Measurements from ENCODE around the gene ST7. TPM values are rescaled to one million over a fixed set of nuclear protein-coding genes. Genes with fewer than 3 reads are reported as not detected.

ST7 gene
- total RNA-seq, 1 experiment from 2014 or later = 19.6 TPM

- H3K9me3 ChIP-seq (ENCODE audit: control insufficient read depth, insufficient read depth, low read depth, low read length) = no peaks in the 10 kb centered on the region
- DNase-seq (ENCODE audit: low read depth, low spot score) (no peak), ATAC-seq (no peak)
- H3K36me3 ChIP-seq (ENCODE audit: control insufficient read depth, insufficient read depth, low read length) = no peaks in the 10 kb centered on the region
- H3K27ac ChIP-seq (ENCODE audit: low read length) = no peak overlapping the region
- H3K4me1 ChIP-seq (ENCODE audit: control insufficient read depth, insufficient read depth, low read length) = no peaks in the 10 kb centered on the region
- H3K4me3 ChIP-seq (ENCODE audit: low read depth in 2 of 2, low read length in 2 of 2) = no peak overlapping the region
- no TSS peak for BruUV-seq (replicated peaks)
- H3K27me3 ChIP-seq (ENCODE audit: control insufficient read depth, insufficient read depth, low read length) = no peaks in the 10 kb centered on the region
- CTCF ChIA-PET = no interaction called here
- intact Hi-C loops (cut with micrococcal nuclease; ENCODE audit: unreplicated experiment) = no loop called here
- TF ChIP-seq SIN3A (IDR thresholded peaks at IDR 0.05; ENCODE audit: borderline replicate concordance, insufficient read depth, low read depth, low read length) = no peak
- TF ChIP-seq, protein P1, sequence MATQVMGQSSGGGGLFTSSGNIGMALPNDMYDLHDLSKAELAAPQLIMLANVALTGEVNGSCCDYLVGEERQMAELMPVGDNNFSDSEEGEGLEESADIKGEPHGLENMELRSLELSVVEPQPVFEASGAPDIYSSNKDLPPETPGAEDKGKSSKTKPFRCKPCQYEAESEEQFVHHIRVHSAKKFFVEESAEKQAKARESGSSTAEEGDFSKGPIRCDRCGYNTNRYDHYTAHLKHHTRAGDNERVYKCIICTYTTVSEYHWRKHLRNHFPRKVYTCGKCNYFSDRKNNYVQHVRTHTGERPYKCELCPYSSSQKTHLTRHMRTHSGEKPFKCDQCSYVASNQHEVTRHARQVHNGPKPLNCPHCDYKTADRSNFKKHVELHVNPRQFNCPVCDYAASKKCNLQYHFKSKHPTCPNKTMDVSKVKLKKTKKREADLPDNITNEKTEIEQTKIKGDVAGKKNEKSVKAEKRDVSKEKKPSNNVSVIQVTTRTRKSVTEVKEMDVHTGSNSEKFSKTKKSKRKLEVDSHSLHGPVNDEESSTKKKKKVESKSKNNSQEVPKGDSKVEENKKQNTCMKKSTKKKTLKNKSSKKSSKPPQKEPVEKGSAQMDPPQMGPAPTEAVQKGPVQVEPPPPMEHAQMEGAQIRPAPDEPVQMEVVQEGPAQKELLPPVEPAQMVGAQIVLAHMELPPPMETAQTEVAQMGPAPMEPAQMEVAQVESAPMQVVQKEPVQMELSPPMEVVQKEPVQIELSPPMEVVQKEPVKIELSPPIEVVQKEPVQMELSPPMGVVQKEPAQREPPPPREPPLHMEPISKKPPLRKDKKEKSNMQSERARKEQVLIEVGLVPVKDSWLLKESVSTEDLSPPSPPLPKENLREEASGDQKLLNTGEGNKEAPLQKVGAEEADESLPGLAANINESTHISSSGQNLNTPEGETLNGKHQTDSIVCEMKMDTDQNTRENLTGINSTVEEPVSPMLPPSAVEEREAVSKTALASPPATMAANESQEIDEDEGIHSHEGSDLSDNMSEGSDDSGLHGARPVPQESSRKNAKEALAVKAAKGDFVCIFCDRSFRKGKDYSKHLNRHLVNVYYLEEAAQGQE (IDR thresholded peaks at IDR 0.05; ENCODE audit: insufficient read depth in 1 of 2, low read depth in 2 of 2, low read length in 1 of 2) = no peak
- no peak for TF ChIP-seq POLR2AphosphoS5 (IDR thresholded peaks at IDR 0.05; ENCODE audit: low read depth, low read length)
- no peak for TF ChIP-seq TCF7L2 (IDR thresholded peaks at IDR 0.05; ENCODE audit: low read depth, low read length)
- TF ChIP-seq, protein P2, sequence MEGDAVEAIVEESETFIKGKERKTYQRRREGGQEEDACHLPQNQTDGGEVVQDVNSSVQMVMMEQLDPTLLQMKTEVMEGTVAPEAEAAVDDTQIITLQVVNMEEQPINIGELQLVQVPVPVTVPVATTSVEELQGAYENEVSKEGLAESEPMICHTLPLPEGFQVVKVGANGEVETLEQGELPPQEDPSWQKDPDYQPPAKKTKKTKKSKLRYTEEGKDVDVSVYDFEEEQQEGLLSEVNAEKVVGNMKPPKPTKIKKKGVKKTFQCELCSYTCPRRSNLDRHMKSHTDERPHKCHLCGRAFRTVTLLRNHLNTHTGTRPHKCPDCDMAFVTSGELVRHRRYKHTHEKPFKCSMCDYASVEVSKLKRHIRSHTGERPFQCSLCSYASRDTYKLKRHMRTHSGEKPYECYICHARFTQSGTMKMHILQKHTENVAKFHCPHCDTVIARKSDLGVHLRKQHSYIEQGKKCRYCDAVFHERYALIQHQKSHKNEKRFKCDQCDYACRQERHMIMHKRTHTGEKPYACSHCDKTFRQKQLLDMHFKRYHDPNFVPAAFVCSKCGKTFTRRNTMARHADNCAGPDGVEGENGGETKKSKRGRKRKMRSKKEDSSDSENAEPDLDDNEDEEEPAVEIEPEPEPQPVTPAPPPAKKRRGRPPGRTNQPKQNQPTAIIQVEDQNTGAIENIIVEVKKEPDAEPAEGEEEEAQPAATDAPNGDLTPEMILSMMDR (IDR thresholded peaks at IDR 0.05) = no peak
- in situ Hi-C loops (cut with HindIII; ENCODE audit: low pct_unique_long_range_greater_than_20kb, low sequenced_read_pairs) = no loop called here
- POLR2A ChIA-PET = no interaction called here
Measured at GRCh38 chr7:117135553-117135891, 182.2 kb downstream of the ST7 start.

DNA sequence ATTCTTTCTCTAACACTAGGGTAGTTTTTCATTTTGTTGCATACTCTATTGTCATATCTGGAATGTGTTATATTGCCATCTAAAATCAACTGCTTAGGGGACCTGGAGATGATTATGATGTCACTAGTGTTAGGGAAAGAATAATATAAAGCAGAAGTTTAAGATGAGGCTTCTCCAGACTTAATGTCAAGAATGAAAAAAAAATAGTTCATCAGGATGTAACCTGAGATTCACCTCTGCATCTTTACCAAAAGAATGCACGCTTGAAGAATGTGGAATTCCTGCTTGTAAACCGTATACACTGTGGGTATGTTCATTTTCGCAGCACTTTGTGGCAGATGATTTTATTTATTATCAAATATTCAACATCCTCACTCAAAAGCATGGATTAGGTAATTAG is 184.6 kb downstream of the ST7 start:
- DNase-seq (ENCODE audit: low read depth, low spot score) = no peak
- in situ Hi-C loops (cut with HindIII; ENCODE audit: low pct_unique_long_range_greater_than_20kb, low sequenced_read_pairs) = no loop called here
- TF ChIP-seq, protein P2 (IDR thresholded peaks at IDR 0.05) = no peak
- TF ChIP-seq TCF7L2 (IDR thresholded peaks at IDR 0.05; ENCODE audit: low read depth, low read length) (no peak), SIN3A (IDR thresholded peaks at IDR 0.05; ENCODE audit: borderline replicate concordance, insufficient read depth, low read depth, low read length) (no peak), POLR2AphosphoS5 (IDR thresholded peaks at IDR 0.05; ENCODE audit: low read depth, low read length) (no peak)
- TF ChIP-seq, protein P1 (IDR thresholded peaks at IDR 0.05; ENCODE audit: insufficient read depth in 1 of 2, low read depth in 2 of 2, low read length in 1 of 2) = no peak
- no peaks in the 10 kb centered on the region for H3K27me3 ChIP-seq (ENCODE audit: control insufficient read depth, insufficient read depth, low read length)
- H3K9me3 ChIP-seq (ENCODE audit: control insufficient read depth, insufficient read depth, low read depth, low read length) = no peaks in the 10 kb centered on the region
- no peak overlapping the region for H3K27ac ChIP-seq (ENCODE audit: low read length)
- no peak overlapping the region for H3K4me3 ChIP-seq (ENCODE audit: low read depth in 2 of 2, low read length in 2 of 2)
- ChIA-PET POLR2A (no interaction called here), CTCF (interaction anchor here (0.7 kb wide), 1 partner anchor 63 kb away, joined by 5 read pairs; no protein-coding TSS in a partner anchor)
- intact Hi-C loops (cut with micrococcal nuclease; ENCODE audit: unreplicated experiment) = no loop called here
- no peaks in the 10 kb centered on the region for H3K36me3 ChIP-seq (ENCODE audit: control insufficient read depth, insufficient read depth, low read length)
- no TSS peak for BruUV-seq (replicated peaks)
- ATAC-seq = no peak
- no peaks in the 10 kb centered on the region for H3K4me1 ChIP-seq (ENCODE audit: control insufficient read depth, insufficient read depth, low read length)

Data from Panc1 (cell line).